ENCODE data around the gene F8A1.

GRCh38 chrX:154850957-154851611 is 35.1 kb upstream of the F8A1 start:
- TF ChIP-seq CTCF (IDR thresholded peaks at IDR 0.05) (no peak), POLR2A (IDR thresholded peaks at IDR 0.05) (no peak)
